ENCODE measurements around the gene DAP.
"Not testable (repeated sequence)": the region's sequence is repeated elsewhere in the genome, so short reads cannot be mapped to it uniquely, and the experiment has no call there.

DAP gene, protein sequence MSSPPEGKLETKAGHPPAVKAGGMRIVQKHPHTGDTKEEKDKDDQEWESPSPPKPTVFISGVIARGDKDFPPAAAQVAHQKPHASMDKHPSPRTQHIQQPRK

DNA sequence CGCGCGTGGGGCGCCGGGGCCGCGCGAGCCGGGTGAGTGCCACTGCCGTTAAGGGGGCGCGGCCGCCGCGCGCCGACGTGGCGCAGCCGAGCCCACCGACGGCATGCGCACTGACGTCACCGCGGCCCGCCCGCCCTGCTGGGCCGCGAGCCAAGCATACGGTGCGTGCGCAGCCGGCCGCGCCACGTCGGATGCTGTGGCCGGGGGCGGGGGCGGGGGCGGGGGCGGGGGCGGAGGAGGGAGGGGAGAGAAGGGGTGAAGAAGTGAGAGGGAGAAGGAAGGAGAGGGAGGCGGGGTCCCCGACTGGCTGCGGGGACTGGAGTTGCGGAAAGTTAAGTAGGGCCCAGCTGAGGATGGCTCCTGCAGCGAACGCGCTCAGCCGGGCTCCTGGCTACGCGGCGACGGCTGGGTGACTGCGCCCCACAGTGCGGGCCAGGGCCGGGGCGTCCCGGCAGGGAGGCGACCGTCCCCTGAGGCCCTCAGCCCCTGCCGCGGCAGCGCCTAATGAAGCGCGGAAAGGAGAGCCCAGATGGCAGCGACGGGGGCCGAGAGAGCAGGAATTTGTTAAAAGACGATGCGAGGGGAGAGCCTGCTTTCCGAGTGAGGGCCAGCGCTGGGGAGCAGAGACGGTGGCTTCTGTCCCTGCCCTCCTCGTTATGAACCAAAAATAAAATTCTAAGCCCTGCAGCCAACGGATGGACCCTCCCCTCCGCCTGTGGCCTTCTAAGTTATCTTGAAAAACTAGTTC is at the start of gene DAP:
Gene DAP, minus strand, starts transcription at position 50 of the 748 bp plus-strand sequence. CDS start 166 bp downstream, outside the sequence.
- peak; percentile 89 for DNase-seq

DNA sequence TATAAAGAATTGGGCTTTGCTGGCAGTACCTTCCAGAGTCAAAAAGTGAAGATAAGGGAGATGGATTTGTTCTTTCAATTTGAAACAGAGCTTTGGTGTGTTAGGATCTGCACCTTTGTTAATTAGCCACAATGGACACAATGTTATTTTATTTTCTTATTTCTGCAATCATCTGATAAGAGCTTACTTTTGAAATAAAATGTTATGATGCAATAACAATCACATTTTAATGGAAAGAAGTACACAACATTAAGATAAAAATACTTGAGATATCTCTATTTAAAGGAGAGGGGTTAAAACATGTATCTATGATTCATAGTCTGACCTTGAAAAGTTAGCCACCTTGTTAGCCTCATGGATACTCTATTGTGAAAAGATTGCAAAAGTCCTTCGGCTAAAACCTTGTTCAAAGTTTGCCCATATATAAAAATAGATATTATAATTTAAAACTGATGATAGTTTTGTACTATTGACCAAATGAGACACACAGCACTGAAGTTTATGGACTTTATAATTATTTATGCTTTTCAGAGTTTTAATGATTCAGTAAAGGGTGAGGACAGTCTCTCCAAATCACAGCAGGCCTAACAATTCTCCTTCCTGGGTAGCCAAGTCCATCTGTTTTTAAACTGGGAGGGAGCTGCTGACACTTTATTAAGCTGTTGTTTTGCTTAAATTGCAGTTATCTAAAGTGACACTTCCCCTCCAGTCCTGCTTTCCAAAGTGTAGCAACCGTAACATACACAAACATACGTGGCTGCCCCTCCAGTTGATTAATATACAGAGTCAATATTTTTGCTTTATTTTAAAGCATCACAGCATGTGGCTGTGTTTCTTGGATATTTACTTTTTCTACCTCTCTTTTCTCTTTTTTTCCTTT is 47.6 kb upstream of the DAP start:
- DNase-seq: no peak

DNA sequence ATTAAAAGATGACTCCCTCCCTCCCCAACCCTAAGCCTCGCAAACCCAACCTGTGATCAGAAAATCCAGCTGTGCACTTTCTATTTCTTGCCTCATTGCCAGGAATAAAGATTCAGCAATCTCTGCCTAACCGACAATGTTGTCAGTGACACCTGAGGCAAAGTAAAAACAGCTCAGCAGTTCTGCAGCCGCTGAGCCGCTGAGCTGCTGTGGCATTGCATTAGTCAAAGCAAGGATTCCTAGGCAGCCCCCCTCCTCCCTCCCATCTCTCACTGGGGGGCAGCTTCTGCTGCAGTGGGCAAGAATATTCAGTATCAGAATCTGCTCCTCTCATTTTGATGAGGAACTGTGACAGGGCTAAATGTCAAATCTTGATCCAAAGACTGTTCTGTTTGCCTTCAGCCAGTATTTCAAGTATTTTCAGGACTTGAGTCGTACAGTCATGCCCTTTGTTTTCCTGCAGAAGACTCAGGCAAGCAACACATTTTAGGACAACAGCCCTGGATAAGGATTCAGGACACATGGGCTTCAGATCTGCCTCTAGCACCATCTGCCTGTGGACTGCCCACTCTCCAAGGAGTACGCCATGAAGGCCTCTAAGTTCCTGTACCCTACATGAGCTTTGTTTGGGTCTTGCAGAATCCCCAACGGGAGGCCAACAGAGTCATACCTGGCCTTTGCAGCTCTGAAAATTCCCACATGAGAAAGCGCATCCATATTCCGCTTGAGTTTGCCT is 41.1 kb upstream of the DAP start:
- DNase-seq: no peak

DNA sequence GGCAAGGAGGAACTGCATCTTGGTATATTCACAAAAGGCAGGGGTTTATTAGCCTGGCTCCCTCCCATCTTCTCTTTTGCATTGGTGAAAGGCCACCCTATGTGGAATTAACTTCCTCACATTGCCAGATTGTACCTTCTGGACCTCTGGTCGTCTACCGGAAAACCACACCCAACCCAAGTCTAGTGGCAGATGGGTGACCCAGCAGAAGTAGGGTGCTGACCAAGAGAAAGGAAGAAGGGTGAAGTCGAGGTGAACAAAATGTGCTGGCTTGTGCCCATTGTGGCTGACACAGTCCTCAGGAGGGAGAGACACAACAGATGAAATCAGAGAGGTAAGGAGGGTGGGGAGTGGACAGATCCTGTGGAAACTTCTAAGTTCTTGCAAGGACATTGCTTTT is 39.8 kb upstream of the DAP start:
- no peak for DNase-seq

DNA sequence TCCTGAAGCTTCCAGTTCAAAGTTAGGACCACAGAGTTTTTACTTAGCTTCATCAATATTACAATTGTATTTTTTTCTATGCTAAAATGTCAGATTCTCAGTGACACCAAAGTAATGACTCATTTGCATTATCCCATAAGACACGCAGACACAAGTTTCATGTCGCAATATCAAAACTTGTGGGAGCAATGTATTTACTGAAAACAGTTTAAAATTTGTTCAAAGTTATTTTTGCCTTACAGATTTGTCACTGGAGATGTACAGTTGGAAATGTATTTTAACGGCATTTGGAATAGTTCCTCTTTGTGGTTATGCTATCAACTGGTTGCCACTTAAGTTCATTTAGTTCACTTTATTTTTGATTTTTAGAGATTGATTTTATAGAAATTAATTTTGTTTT is 36.2 kb upstream of the DAP start:
- DNase-seq: peak; percentile 34

DNA sequence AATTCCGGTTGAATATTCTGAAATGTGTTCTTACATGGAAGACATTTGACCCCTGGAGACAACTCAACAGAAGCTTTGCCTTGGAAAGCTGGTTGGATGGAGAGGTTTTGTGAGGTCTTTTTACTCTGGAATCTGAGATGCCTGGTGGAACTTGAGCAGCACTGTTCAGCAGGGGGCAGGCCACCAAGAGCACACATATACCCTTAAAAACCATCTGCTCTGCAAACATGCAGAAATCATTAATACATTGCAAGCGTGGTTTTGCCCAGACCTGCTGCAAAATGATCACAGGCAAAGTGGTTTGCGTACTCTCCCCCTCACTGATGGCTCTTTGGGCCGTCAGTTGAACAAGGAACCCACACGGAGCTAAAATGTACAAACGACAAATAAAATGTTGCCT is 32.8 kb upstream of the DAP start:
- DNase-seq: peak; percentile 12

DNA sequence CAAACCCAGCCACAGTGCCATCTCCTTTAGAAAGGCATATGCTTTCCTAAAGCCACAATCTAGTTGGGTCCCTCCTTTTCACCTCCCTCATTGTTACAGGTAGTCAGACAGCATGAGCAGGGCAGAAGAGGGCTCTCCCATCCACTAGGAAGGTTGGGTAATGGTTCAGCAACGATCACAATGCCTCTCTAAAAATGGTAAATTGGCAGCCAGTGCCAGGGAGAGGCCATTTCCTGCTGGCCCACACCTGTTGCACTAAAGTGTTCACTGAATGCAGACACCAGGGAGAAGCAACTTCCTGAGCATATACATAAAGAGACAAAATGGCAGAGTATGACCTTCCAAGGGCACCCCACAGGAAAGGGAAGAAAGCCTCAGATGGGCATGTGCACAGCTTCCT is 31.3 kb upstream of the DAP start:
- no peak for DNase-seq

DNA sequence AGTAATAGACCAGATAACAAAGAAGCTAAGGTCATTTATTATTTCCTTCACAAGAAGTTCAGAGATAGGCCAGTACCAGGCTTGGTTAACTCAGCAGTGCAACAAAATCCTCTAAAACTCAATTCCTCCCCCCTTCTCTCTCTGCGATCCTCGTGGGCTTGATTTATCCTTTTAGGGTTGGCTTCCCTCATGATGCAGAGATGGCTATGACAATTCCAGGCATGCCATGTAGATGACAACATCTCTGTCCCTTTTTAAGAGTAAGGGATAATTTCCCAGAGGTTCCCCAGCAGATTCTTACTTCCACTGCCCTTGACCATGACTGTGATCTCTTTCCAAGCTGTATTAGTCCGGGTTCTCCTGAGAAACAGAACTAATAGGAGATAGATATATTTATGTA is 28.7 kb upstream of the DAP start:
- peak; percentile 67 for DNase-seq

DNA sequence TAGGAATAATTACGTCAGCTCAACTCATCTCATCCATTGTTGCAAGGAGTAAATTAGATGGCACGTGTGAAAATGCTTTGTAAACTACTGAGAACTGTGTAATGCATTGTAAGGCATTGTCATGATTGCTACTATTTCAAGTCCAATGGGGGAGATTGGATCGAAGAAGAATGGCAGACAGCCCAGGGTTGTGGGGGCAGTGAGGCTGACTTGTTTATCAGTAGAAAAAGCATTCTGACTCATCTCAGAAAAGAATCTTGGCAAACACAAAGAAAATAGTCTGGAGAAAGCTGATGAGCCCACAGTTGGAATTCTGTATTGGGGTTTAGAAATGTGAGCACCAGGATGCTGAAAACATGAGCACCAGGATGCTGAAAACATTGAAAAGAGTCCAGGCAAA is 28.0 kb upstream of the DAP start:
- peak; percentile 88 for DNase-seq

DNA sequence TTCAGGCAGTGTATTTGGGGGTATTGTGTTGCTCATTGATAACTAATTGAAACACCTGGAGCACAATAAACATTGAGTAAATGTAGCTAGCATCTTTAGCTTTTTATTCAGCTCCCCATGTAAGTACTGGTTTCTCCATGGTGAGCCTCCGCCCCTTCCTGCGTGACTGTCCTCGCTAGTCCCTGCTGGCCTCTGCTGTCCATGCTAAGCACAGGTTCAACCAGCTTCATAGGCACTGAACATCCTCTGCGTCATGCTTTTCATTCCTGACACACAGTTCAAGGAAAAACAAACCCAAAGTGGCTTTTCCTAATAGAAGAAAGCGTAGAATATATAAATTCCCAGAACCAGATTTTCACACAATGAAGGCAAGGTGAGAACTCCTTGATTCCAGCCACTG is 27.3 kb upstream of the DAP start:
- DNase-seq: no peak

DNA sequence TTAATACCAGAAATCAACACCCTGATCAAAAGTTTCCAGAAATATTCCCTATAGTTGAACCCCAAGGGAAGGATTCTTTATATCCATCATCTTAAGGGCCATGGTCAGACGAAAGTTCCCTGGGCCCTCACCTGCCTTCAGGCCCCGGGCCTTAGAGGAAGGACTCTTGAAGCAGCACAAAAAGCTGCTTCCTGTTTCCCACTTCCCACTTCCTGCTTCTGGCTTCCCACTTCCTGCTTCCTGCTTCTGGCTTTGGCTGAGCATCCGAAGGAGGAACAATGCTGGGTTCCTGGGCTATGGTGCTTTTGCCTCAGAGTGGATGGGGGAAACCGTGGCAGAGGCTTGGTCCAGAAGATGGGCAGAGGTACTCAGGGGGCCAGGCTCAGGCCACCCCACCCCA is 25.8 kb upstream of the DAP start:
- no peak for DNase-seq

DNA sequence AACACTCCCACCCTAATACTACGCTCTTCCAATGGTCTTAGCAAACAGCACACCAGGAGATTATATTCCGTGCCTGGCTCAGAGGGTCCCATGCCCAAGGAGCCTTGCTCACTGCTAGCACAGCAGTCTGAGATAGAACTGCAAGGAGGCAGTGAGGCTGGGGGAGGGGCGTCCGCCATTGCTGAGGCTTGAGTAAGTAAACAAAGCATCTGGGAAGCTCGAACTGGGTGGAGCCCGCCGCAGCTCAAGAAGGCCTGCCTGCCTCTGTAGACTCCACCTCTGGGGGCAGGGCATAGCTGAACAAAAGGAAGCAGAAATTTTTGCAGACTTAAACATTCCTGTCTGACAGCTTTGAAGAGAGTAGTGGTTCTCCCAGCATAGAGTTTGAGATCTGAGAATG is 19.2 kb upstream of the DAP start:
- DNase-seq: not testable (repeated sequence)

DNA sequence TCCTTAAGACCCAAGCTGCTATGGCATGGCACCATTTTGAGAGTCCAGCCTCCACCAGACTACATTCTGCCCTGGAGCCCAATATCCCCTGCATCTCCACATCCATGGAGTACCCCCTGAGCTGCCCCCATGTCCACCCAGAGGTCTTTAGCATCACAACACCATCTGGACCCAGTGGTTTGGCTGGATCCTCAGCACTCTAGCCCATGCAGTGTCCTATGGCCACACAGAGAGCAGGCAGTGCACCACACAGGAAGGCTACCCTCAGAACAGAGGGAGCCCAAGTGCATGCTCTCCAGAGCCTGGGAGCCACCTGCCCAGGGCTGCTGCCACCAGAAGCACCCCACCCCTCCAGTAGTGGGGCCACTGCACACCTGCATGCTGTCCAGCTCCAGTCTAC is 18.6 kb upstream of the DAP start:
- no peak for DNase-seq

DNA sequence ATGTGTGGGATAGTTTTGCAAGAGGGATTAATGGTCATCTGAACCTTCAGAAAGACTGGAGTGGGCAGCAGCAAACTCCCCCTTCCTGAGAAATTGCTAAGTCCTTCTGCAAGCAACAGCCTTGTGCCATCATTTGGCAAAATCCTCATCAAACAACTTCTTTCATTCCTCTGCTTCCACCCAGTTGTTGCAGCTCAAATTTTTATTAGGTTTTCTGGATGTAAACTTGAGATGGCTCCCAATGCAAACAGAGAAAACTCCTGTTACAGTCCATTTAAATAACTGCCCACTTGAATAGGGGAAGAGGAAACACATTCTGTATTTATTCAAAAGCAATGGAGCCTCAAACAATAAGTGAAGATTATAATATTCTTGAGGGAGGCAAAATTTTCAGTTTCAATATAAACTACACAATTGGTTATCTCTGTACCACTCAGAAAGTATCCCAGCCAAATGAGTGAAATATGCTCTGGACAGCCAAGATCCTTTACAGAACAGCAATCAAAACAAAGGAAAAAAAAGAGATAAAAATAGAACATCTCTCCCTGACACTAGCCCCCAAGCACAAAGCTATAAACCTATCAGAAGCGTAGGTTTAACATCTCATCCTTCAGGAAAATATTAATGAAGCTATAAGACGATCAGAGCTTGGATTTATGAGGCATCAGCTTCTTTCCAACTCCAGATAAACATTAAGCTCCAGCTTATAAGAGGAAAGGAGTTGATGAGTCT is 17.3 kb upstream of the DAP start:
- no peak for DNase-seq

DNA sequence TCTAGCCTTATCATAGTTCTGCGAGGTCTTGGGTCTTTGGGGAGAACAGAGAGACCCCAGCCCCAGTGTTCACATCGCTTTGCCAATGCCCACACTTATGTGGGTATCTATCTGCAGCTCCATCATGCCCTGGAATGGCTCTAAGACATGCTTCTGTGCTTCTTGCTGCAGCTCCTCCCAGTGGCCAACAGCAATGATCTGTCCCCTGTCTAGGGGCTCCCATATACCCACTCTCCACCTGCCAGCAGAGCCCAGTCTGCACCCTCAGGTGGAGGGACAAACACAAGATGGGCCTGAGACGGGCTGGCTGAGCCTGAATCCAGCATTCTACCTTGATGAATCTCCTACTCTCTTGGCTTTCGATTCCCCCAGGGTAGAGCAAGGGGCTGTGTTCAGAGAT is 14.6 kb upstream of the DAP start:
- no peak for DNase-seq

DNA sequence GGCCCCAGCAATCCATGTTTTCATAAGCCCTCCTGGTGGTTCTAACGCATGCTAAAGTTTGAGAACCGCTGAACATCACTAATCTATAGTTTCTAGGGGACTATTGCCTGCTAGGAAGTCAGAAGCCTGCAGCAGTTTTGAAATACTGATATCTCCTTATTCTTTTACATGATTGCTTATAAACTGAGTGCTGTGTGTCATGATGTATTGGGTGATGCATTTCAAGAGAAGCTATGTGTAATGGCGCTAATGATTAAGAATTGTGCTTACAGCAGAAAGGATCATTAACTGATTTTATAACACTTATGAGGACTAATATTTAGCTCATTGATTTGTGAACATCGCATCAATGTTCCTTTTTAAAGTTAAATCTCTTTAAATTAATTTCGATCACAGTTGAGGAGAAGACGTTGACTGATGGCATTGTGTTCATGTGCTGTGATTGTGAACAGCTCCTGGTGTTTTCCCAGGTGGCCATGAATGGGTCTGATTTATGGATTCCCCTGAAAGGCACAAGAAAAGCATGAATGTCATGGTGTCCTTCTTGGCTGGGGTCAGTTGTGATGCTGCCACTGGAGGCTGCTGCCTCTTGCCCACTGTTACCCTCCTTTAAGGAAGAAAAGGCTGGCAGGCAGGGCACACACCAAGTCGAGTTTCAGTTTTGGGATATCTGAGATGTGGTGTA is 12.0 kb upstream of the DAP start:
- DNase-seq: no peak

DNA sequence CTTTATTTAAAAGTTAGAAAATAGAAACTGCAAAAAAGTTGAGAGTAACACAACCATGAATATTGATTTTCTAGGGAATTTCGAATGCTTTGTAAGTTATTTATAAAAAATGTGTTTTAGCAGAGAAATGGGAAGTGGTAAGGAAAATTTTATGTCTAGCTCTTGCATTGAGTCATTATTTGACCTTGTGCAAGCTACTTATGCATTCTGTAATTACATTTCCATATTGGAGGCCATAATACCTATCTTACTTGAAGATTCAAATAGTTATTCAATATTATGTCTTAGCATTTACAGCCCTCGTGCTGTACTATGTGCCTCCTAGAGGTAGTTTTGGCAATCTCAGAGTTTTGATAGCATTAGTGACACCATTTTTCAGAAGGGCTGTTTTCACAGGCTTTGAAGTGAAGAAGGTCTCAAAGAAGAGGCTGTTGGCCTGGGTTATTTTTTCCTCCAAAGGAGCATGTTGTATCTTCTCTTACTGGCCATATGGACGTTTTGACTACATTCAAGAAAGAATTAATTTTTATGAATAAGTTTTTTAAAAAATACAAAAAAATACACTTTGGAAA is 7.4 kb upstream of the DAP start:
- no peak for DNase-seq

DNA sequence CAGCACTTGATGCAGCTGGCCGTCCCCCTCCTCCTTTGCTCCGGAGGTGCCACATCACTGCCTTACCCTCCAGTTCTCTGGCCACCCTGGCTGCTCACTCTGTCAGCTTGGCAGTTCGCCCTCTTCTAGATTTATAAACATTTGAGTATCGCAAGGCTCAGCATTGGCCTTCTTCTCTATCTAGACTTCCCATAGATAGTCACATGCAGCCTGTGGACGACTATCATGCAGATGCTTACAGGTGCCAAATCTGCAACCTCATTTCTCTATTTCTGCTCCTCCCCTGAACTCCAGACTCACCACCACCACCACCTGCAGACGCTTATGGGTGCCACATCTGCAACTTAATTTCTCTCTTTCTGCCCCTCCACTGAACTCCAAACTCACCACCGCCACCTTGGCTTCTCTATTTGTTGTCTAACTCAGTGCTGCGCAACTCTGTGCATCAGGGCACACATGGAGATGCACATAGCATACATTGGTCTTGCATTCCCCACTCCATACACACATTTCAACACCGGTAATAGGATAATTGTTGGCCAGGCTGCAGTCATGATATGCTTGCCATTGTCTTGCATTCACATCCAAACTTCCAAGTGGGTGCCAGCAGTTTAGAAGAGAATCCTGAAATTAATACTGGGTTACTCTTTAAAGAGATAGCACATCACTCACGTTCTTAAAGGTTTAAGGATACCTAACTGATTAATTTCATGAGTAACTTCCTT is 1.9 kb upstream of the DAP start:
- no peak for DNase-seq

DNA sequence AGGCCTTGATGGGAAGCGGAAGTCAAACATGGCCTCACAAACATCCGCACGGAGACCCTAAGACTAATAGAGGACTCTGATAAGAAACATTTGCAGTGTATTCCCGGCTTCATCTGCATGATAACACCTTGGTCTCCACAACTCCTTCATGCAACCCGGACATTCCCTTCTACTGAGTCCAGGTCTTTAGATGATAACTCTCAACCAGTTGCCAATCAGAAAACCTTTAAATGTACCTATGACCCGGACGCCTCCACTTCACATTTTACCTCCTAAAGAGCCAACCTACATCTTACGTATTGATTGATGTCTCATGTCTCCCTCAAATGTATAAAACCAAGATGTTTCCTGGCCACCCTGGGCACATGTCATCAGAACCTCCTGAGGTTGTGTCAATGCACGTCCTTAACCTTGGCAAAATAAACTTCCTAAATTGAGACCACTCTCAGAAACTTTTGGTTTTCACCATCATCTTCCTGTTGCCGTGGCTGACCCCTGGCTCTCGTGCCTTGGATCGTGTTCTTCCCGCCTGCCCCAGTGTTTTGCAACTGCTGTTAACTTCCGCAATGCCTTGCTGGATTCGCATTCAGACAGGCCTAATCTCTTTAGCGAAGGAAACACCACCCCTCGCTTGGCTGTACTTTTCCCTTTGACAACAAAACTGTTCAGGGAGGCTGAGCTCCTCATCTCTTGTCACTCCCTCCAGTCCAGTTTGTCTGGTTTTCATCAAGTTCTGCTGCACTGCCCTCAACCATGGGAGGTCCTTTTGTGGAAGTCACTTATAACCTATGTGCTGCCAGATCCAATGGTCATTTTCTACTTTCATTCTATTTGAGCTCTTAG is 1.1 kb upstream of the DAP start:
- DNase-seq: no peak

DNA sequence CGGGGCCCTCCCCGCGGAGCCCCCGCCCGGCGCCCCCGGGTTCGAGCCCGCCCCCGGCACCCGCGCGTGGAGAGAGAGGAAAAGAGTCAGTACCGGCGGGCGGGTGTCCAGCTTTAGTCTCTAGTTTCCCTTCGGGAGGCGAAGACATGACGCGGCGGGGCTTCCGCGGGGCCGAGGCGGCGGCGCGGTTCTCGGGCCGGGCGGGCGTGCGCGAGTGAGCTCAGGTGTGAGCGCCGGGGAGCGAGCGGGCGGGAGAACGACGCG is 181 bp downstream of the DAP start:
- no peak for DNase-seq
